Neural progenitor cell (in vitro differentiated cells): ENCODE data around the gene LAMA2. TPM values are rescaled to one million over a fixed set of nuclear protein-coding genes. Genes with fewer than 3 reads are reported as not detected.

Experiments
- DNase-seq: peaks from one replicate; pipeline ENCODE4 v3.0.0-alpha.2; 2016; ENCODE audit warnings: low spot score
- H2AFZ ChIP-seq: fragments of 200-600 bp; sonication (generic); replicated peaks from 2 replicates; pipeline ENCODE4 v1.6.1; 2016; ENCODE audit warnings: antibody characterized with exemption
- H3F3A ChIP-seq: fragments of 200-600 bp; sonication (generic); 2 replicates; pipeline ENCODE4 v1.6.1; 2016; ENCODE audit warnings: antibody characterized with exemption, low read depth
- H3K27ac ChIP-seq: fragments of 200-600 bp; sonication (generic); 2 replicates; pipeline ENCODE4 v1.5.1; 2016; ENCODE audit warnings: mild to moderate bottlenecking
- H3K27me3 ChIP-seq: fragments of 200-600 bp; sonication (generic); 2 replicates; pipeline ENCODE4 v1.6.1; 2016; ENCODE audit warnings: mild to moderate bottlenecking, moderate library complexity
- H3K36me3 ChIP-seq: fragments of 200-600 bp; sonication (generic); 2 replicates; pipeline ENCODE4 v1.5.1; 2016
- H3K4me1 ChIP-seq: fragments of 200-600 bp; sonication (generic); 2 replicates; pipeline ENCODE4 v1.6.1; 2016; ENCODE audit warnings: mixed run types
- H3K4me2 ChIP-seq: fragments of 200-600 bp; sonication (generic); 2 replicates; pipeline ENCODE4 v1.6.1; 2016
- H3K4me3 ChIP-seq: fragments of 200-600 bp; sonication (generic); 2 replicates; pipeline ENCODE4 v1.5.1; 2016
- H3K79me2 ChIP-seq: fragments of 200-600 bp; sonication (generic); 2 replicates; pipeline ENCODE4 v1.6.1; 2016; ENCODE audit warnings: low read depth
- H3K9ac ChIP-seq: fragments of 200-600 bp; sonication (generic); 2 replicates; pipeline ENCODE4 v1.6.1; 2016
- H3K9me3 ChIP-seq: fragments of 200-600 bp; sonication (generic); 2 replicates; pipeline ENCODE4 v1.5.1; 2016; ENCODE audit warnings: low read depth
- H4K20me1 ChIP-seq: fragments of 200-600 bp; sonication (generic); 2 replicates; pipeline ENCODE4 v1.6.1; 2016; ENCODE audit warnings: low read depth
- H3K27ac Mint-ChIP-seq: 3 replicates; pipeline ENCODE4 v1.8.0; 2021; ENCODE audit warnings: mixed read lengths
- H3K27me3 Mint-ChIP-seq: 2 replicates; pipeline ENCODE4 v1.8.0; 2022; ENCODE audit warnings: low read depth, mild to moderate bottlenecking, inconsistent platforms, moderate library complexity, mixed read lengths; ENCODE audit not compliant: insufficient read depth
- H3K36me3 Mint-ChIP-seq: 3 replicates; pipeline ENCODE4 v1.8.0; 2021; ENCODE audit warnings: mixed read lengths
- H3K4me1 Mint-ChIP-seq: 3 replicates; pipeline ENCODE4 v1.8.0; 2021; ENCODE audit warnings: mixed read lengths
- H3K4me3 Mint-ChIP-seq: 3 replicates; pipeline ENCODE4 v1.8.0; 2021; ENCODE audit warnings: mild to moderate bottlenecking, moderate library complexity, mixed read lengths
- H3K9me3 Mint-ChIP-seq: 3 replicates; pipeline ENCODE4 v1.8.0; 2020; ENCODE audit warnings: mixed read lengths
- CTCF ChIP-seq: fragments of 200-600 bp; sonication (generic); IDR thresholded peaks from 2 replicates; pipeline ENCODE4 v1.5.1; 2017; ENCODE audit warnings: antibody characterized with exemption, mild to moderate bottlenecking
- EZH2 ChIP-seq: fragments of 200-600 bp; sonication (generic); IDR thresholded peaks from 2 replicates; pipeline ENCODE4 v1.6.1; 2017; ENCODE audit warnings: antibody characterized with exemption, mild to moderate bottlenecking, moderate library complexity
- EZH2phosphoT487 ChIP-seq: fragments of 200-600 bp; sonication (generic); IDR thresholded peaks from 2 replicates; pipeline ENCODE4 v1.6.1; 2017; ENCODE audit warnings: antibody characterized with exemption
- total RNA-seq: library from RNA; depleted of rRNA; stranded (reverse); fragments of >200 nt; gene quantifications from 2 replicates; pipeline ENCODE4 v1.2.3, GENCODE V29; 2015; ENCODE audit warnings: low replicate concordance

LAMA2 gene
- total RNA-seq, 1 donor from 2014 or later: 1.5 TPM

GRCh38 chr6:129135451-129135850 lies 252.5 kb downstream of the LAMA2 start:
- H2AFZ ChIP-seq: no peak overlapping the region
- DNase-seq: no peak
- no peaks in the 10 kb centered on the region for H3K9me3 ChIP-seq
- Mint-ChIP-seq H3K4me1 (peaks cover 14% of the 10 kb centered on the region), H3K4me3 (no peak overlapping the region), H3K27me3 (no peaks in the 10 kb centered on the region), H3K9me3 (peaks cover 3% of the 10 kb centered on the region), H3K27ac (no peak overlapping the region), H3K36me3 (no peaks in the 10 kb centered on the region)
- no peaks in the 10 kb centered on the region for H3F3A ChIP-seq
- H3K4me2 ChIP-seq: no peak overlapping the region
- no peak overlapping the region for H3K27ac ChIP-seq
- no peaks in the 10 kb centered on the region for H4K20me1 ChIP-seq
- no peaks in the 10 kb centered on the region for H3K79me2 ChIP-seq
- no peak overlapping the region for H3K9ac ChIP-seq
- TF ChIP-seq EZH2: no peak
- no peak for TF ChIP-seq EZH2phosphoT487
- no peak for TF ChIP-seq CTCF
- peaks cover 3% of the 10 kb centered on the region for H3K4me1 ChIP-seq
- no peak overlapping the region for H3K4me3 ChIP-seq
- no peaks in the 10 kb centered on the region for H3K27me3 ChIP-seq
- no peaks in the 10 kb centered on the region for H3K36me3 ChIP-seq

DNA sequence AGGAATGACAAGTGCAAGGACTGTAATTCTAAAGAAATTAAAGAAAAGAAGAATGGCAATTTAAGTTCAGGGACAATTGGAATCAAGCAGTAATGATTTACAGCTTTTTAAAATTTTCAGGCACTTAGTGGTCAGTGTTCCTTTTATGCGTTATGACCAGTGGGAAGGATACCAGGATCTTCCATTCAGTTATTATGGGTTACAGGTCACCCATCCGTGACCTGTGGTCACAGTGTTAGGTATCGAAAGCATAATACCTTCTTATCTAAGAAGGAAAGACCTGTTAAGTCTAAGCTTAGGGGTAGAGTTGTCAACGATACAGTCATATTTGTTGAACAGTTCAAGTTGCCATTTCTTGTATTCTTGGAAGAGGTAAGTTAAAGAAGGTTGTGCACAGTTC lies 253.8 kb downstream of the LAMA2 start:
- no peaks in the 10 kb centered on the region for H3K79me2 ChIP-seq
- no peak overlapping the region for H3K4me2 ChIP-seq
- H4K20me1 ChIP-seq: no peaks in the 10 kb centered on the region
- H3K4me1 Mint-ChIP-seq: peaks cover 6% of the 10 kb centered on the region
- no peak overlapping the region for H3K9ac ChIP-seq
- no peaks in the 10 kb centered on the region for H3F3A ChIP-seq
- H3K4me3 ChIP-seq: no peak overlapping the region
- no peak for DNase-seq
- H3K27me3 ChIP-seq: no peaks in the 10 kb centered on the region
- H3K27me3 Mint-ChIP-seq: no peaks in the 10 kb centered on the region
- H2AFZ ChIP-seq: no peak overlapping the region
- no peaks in the 10 kb centered on the region for H3K9me3 ChIP-seq
- no peak overlapping the region for H3K4me3 Mint-ChIP-seq
- no peaks in the 10 kb centered on the region for H3K36me3 ChIP-seq
- H3K27ac ChIP-seq: no peak overlapping the region
- H3K4me1 ChIP-seq: peaks cover 3% of the 10 kb centered on the region
- no peak overlapping the region for H3K27ac Mint-ChIP-seq
- TF ChIP-seq EZH2phosphoT487 (no peak), EZH2 (no peak), CTCF (no peak)
- peaks cover 2% of the 10 kb centered on the region for H3K9me3 Mint-ChIP-seq
- no peaks in the 10 kb centered on the region for H3K36me3 Mint-ChIP-seq

- H2AFZ ChIP-seq: no peak overlapping the region
- peaks cover 3% of the 10 kb centered on the region for H3K4me1 ChIP-seq
- H3K4me3 ChIP-seq: no peak overlapping the region
- H3K27me3 ChIP-seq: no peaks in the 10 kb centered on the region
- no peak overlapping the region for H3K27ac Mint-ChIP-seq
- no peak for DNase-seq
- no peaks in the 10 kb centered on the region for H3K79me2 ChIP-seq
- no peak overlapping the region for H3K9ac ChIP-seq
- H3K36me3 Mint-ChIP-seq: no peaks in the 10 kb centered on the region
- H3K4me1 Mint-ChIP-seq: peaks cover 4% of the 10 kb centered on the region
- H3K4me3 Mint-ChIP-seq: no peak overlapping the region
- no peak overlapping the region for H3K4me2 ChIP-seq
- no peaks in the 10 kb centered on the region for H3K9me3 ChIP-seq
- no peak overlapping the region for H3K27ac ChIP-seq
- no peaks in the 10 kb centered on the region for H4K20me1 ChIP-seq
- no peaks in the 10 kb centered on the region for H3F3A ChIP-seq
- H3K36me3 ChIP-seq: no peaks in the 10 kb centered on the region
- no peaks in the 10 kb centered on the region for H3K9me3 Mint-ChIP-seq
- no peaks in the 10 kb centered on the region for H3K27me3 Mint-ChIP-seq
- TF ChIP-seq EZH2 (no peak), EZH2phosphoT487 (no peak), CTCF (no peak)
These were observed 255.9 kb downstream of the LAMA2 start for GRCh38 chr6:129138739-129139405.
